ENCODE data around the gene PGBD4.

PGBD4 gene

GRCh38 chr15:34114215-34114614, 12.3 kb downstream of the PGBD4 start:
- no peaks in the 10 kb centered on the region for H3K27me3 ChIP-seq (ENCODE audit: insufficient read depth, poor library complexity, severe bottlenecking)
- H3K4me3 ChIP-seq (replicated peaks; ENCODE audit: insufficient read depth, low read length) = no peak overlapping the region
- no peak overlapping the region for H3K27ac ChIP-seq (replicated peaks)
- TF ChIP-seq POLR2AphosphoS5 (IDR thresholded peaks at IDR 0.05; ENCODE audit: low read depth) (no peak), REST (IDR thresholded peaks at IDR 0.05; ENCODE audit: insufficient replicate concordance, low read depth) (no peak), GABPA (IDR thresholded peaks at IDR 0.05; ENCODE audit: low read depth) (no peak), CTCF (IDR thresholded peaks at IDR 0.05; ENCODE audit: insufficient read depth, low read length) (no peak), SPI1 (IDR thresholded peaks at IDR 0.05; ENCODE audit: borderline replicate concordance, low read depth) (no peak)
- DNase-seq (ENCODE audit: low read depth in 1 of 2, low spot score in 1 of 2) = no peak

- Histone ChIP-seq H3K27ac (replicated peaks) (no peak overlapping the region), H3K27me3 (ENCODE audit: insufficient read depth, poor library complexity, severe bottlenecking) (no peaks in the 10 kb centered on the region), H3K4me3 (replicated peaks; ENCODE audit: insufficient read depth, low read length) (no peak overlapping the region)
- TF ChIP-seq REST (IDR thresholded peaks at IDR 0.05; ENCODE audit: insufficient replicate concordance, low read depth) (no peak), SPI1 (IDR thresholded peaks at IDR 0.05; ENCODE audit: borderline replicate concordance, low read depth) (no peak), CTCF (IDR thresholded peaks at IDR 0.05; ENCODE audit: insufficient read depth, low read length) (no peak), GABPA (IDR thresholded peaks at IDR 0.05; ENCODE audit: low read depth) (no peak), POLR2AphosphoS5 (IDR thresholded peaks at IDR 0.05; ENCODE audit: low read depth) (no peak)
- no peak for DNase-seq (ENCODE audit: low read depth in 1 of 2, low spot score in 1 of 2)
Observed at GRCh38 chr15:34114739-34115138, 12.9 kb downstream of the PGBD4 start.

GRCh38 chr15:34116620-34117019, 14.7 kb downstream of the PGBD4 start:
- no peak overlapping the region for H3K27ac ChIP-seq (replicated peaks)
- no peak overlapping the region for H3K4me3 ChIP-seq (replicated peaks; ENCODE audit: insufficient read depth, low read length)
- DNase-seq (ENCODE audit: low read depth in 1 of 2, low spot score in 1 of 2) = no peak
- no peaks in the 10 kb centered on the region for H3K27me3 ChIP-seq (ENCODE audit: insufficient read depth, poor library complexity, severe bottlenecking)
- no peak for TF ChIP-seq REST (IDR thresholded peaks at IDR 0.05; ENCODE audit: insufficient replicate concordance, low read depth)
- TF ChIP-seq SPI1 (IDR thresholded peaks at IDR 0.05; ENCODE audit: borderline replicate concordance, low read depth) = no peak
- no peak for TF ChIP-seq GABPA (IDR thresholded peaks at IDR 0.05; ENCODE audit: low read depth)

- TF ChIP-seq CTCF (IDR thresholded peaks at IDR 0.05; ENCODE audit: insufficient read depth, low read length) (no peak), SPI1 (IDR thresholded peaks at IDR 0.05; ENCODE audit: borderline replicate concordance, low read depth) (no peak), GABPA (IDR thresholded peaks at IDR 0.05; ENCODE audit: low read depth) (no peak), POLR2AphosphoS5 (IDR thresholded peaks at IDR 0.05; ENCODE audit: low read depth) (no peak), REST (IDR thresholded peaks at IDR 0.05; ENCODE audit: insufficient replicate concordance, low read depth) (no peak)
- Histone ChIP-seq H3K4me3 (replicated peaks; ENCODE audit: insufficient read depth, low read length) (no peak overlapping the region), H3K27ac (replicated peaks) (no peak overlapping the region), H3K27me3 (ENCODE audit: insufficient read depth, poor library complexity, severe bottlenecking) (no peaks in the 10 kb centered on the region)
- DNase-seq (ENCODE audit: low read depth in 1 of 2, low spot score in 1 of 2) = no peak
Observed at GRCh38 chr15:34119291-34119690, 17.4 kb downstream of the PGBD4 start.
